Sigmoid colon (tissue), 4 donors: ENCODE results near the gene KLHL11.

Source experiments
- POLR2A ChIP-seq, 2 donors: fragments of 450-650 bp; IDR thresholded peaks; one replicate each; pipeline ENCODE4 v1.6.1; 2016; ENCODE audit warnings: antibody characterized with exemption in 2 of 2, mild to moderate bottlenecking in 2 of 2, moderate library complexity in 2 of 2
- POLR2AphosphoS5 ChIP-seq, 4 donors: sonication (generic); formaldehyde crosslinking; IDR thresholded peaks; one replicate each; pipeline ENCODE4 v1.6.1; 2017; ENCODE audit warnings: antibody characterized with exemption in 4 of 4
- TF ChIP-seq, protein P1 (sequence below), 4 experiments: fragments of 450-650 bp in 3 of 4; fragments of 200-600 bp in 1 of 4; IDR thresholded peaks; one replicate each; pipeline ENCODE4 v1.5.1; 2016 to 2019; ENCODE audit warnings: antibody characterized with exemption in 4 of 4, mild to moderate bottlenecking in 3 of 4, moderate library complexity in 2 of 4

DNA sequence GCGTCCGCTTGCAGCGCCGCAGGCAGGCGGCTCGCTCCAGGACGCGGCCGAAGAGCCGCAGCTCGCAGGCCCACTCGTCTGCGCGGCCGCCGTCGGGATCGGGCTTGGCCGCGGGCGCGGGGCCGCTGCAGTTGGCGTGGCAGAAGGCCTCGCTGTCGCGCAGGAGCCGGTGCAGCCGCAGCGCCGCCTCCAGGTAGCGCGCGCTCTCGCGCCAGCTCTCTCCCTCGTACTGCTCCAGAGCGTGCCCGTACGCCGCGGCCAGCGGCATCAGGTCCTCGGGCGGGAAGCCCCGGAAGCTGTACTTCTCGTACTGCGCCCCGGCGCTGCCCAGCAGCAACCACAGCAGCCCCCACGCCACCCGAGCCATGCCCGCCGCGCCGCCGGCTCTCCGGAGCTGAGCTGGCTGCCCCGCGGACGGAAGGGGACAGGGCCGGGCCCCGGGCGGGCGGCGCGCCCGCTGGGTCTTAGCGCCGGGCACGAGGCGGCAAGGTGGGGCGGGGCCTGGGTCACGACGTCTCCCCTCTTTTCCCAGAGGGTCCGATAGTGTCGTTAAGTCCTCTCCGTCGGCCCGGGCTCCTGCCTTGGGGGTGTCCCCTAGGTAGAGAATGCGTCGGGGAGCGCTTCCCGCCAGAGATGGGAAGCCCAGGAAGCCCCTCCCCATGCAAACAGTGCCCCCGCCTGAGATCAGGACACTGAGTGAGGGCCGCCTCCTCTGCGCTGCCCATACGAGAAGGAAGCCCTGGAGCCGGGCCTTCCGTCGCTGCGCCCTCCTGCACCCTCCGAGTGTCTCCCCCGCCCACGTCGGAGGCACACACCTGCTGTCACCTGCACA, 53.5 kb downstream of the KLHL11 start, which contains the start of gene P3H4:
- TF ChIP-seq, protein P1, sequence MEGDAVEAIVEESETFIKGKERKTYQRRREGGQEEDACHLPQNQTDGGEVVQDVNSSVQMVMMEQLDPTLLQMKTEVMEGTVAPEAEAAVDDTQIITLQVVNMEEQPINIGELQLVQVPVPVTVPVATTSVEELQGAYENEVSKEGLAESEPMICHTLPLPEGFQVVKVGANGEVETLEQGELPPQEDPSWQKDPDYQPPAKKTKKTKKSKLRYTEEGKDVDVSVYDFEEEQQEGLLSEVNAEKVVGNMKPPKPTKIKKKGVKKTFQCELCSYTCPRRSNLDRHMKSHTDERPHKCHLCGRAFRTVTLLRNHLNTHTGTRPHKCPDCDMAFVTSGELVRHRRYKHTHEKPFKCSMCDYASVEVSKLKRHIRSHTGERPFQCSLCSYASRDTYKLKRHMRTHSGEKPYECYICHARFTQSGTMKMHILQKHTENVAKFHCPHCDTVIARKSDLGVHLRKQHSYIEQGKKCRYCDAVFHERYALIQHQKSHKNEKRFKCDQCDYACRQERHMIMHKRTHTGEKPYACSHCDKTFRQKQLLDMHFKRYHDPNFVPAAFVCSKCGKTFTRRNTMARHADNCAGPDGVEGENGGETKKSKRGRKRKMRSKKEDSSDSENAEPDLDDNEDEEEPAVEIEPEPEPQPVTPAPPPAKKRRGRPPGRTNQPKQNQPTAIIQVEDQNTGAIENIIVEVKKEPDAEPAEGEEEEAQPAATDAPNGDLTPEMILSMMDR (IDR thresholded peaks at IDR 0.05): peak in 3 of 4 experiments; percentile 24 to 75 (median 28)
- TF ChIP-seq POLR2AphosphoS5 (IDR thresholded peaks at IDR 0.05) (peak in 2 of 4 donors; percentile 27 to 28), POLR2A (IDR thresholded peaks at IDR 0.05) (no peak)
